Vagina (tissue), 2 donors: ENCODE data around the gene KCNC1. TPM values are rescaled to one million over a fixed set of nuclear protein-coding genes. Genes with fewer than 3 reads are reported as not detected.

Experiments used
- DNase-seq, 2 donors: peaks; one replicate each; pipeline ENCODE4 v3.0.0-alpha.2; 2017; ENCODE audit errors: extremely low spot score in 2 of 2
- H3K27ac ChIP-seq: fragments of 200-600 bp; sonication (generic); one replicate; pipeline ENCODE4 v1.5.1; 2019
- H3K27me3 ChIP-seq: fragments of 200-600 bp; sonication (generic); one replicate; pipeline ENCODE4 v1.5.1; 2019
- H3K36me3 ChIP-seq, 2 donors: fragments of 200-600 bp; sonication (generic); one replicate each; pipeline ENCODE4 v1.5.1; 2017 to 2019
- H3K4me1 ChIP-seq: fragments of 200-600 bp; sonication (generic); one replicate; pipeline ENCODE4 v1.5.1; 2019
- H3K4me3 ChIP-seq, 2 donors: fragments of 200-600 bp; sonication (generic); 1 replicate in 1 of 2; 2 replicates in 1 of 2; pipeline ENCODE4 v1.5.1; 2016 to 2019
- H3K9me3 ChIP-seq: fragments of 200-600 bp; sonication (generic); one replicate; pipeline ENCODE4 v1.5.1; 2019
- CTCF ChIP-seq, 3 experiments: fragments of 450-650 bp in 2 of 3; fragments of 200-600 bp in 1 of 3; sonication (generic) in 1 of 3; IDR thresholded peaks; one replicate each; pipeline ENCODE4 v1.5.1; 2017 to 2019; ENCODE audit warnings: antibody characterized with exemption in 3 of 3, mild to moderate bottlenecking in 2 of 3, moderate library complexity in 2 of 3
- POLR2A ChIP-seq, 2 donors: fragments of 450-650 bp; IDR thresholded peaks; one replicate each; pipeline ENCODE4 v1.6.1; 2017; ENCODE audit warnings: antibody characterized with exemption in 2 of 2, mild to moderate bottlenecking in 2 of 2, moderate library complexity in 2 of 2
- POLR2AphosphoS5 ChIP-seq, 2 donors: sonication (generic); formaldehyde crosslinking; IDR thresholded peaks; one replicate each; pipeline ENCODE4 v1.9.0; 2017; ENCODE audit warnings: antibody characterized with exemption in 2 of 2, mild to moderate bottlenecking in 2 of 2, low read depth in 1 of 2; ENCODE audit not compliant: insufficient read depth in 1 of 2
- intact Hi-C: fragments of 100-400 bp; cut with DNase I; formaldehyde crosslinking; loops from one replicate; pipeline ENCODE4 v1.15.1; 2023
- total RNA-seq: library from RNA; depleted of rRNA; stranded (reverse); fragments of >200 nt; gene quantifications from one replicate; pipeline ENCODE4 v1.2.3, GENCODE V29; 2016

KCNC1 gene
- total RNA-seq, 1 donor from 2014 or later = 0.49 TPM

- Histone ChIP-seq H3K9me3 (no peaks in the 10 kb centered on the region), H3K4me3 (no peak overlapping the region), H3K4me1 (no peaks in the 10 kb centered on the region), H3K27me3 (no peaks in the 10 kb centered on the region), H3K27ac (no peak overlapping the region), H3K36me3 (no peaks in the 10 kb centered on the region)
- no peak for DNase-seq
- intact Hi-C loops = no loop called here
- TF ChIP-seq POLR2A (IDR thresholded peaks at IDR 0.05) (no peak), POLR2AphosphoS5 (IDR thresholded peaks at IDR 0.05; ENCODE audit: insufficient read depth in 1 of 2, low read depth in 1 of 2) (no peak), CTCF (IDR thresholded peaks at IDR 0.05) (no peak)
Observed at GRCh38 chr11:17752144-17752543, 17.6 kb downstream of the KCNC1 start.

- no peaks in the 10 kb centered on the region for H3K9me3 ChIP-seq
- intact Hi-C loops = no loop called here
- H3K36me3 ChIP-seq = no peaks in the 10 kb centered on the region
- no peaks in the 10 kb centered on the region for H3K27me3 ChIP-seq
- H3K4me1 ChIP-seq = no peaks in the 10 kb centered on the region
- DNase-seq = no peak
- TF ChIP-seq POLR2A (IDR thresholded peaks at IDR 0.05) = no peak
- TF ChIP-seq POLR2AphosphoS5 (IDR thresholded peaks at IDR 0.05; ENCODE audit: insufficient read depth in 1 of 2, low read depth in 1 of 2) = no peak
- no peak for TF ChIP-seq CTCF (IDR thresholded peaks at IDR 0.05)
- H3K4me3 ChIP-seq = no peak overlapping the region
- H3K27ac ChIP-seq = no peak overlapping the region
Observed at GRCh38 chr11:17753153-17753552, 18.6 kb downstream of the KCNC1 start.

- Histone ChIP-seq H3K27me3 (no peaks in the 10 kb centered on the region), H3K36me3 (no peaks in the 10 kb centered on the region), H3K9me3 (no peaks in the 10 kb centered on the region), H3K27ac (no peak overlapping the region), H3K4me3 (no peak overlapping the region), H3K4me1 (no peaks in the 10 kb centered on the region)
- no peak for DNase-seq
- intact Hi-C loops = no loop called here
- no peak for TF ChIP-seq POLR2AphosphoS5 (IDR thresholded peaks at IDR 0.05; ENCODE audit: insufficient read depth in 1 of 2, low read depth in 1 of 2)
Observed at GRCh38 chr11:17753641-17754040, 19.1 kb downstream of the KCNC1 start.

GRCh38 chr11:17755891-17756290 lies 21.3 kb downstream of the KCNC1 start:
- H3K9me3 ChIP-seq = no peaks in the 10 kb centered on the region
- H3K4me3 ChIP-seq = no peak overlapping the region
- intact Hi-C loops = no loop called here
- H3K27ac ChIP-seq = no peak overlapping the region
- no peaks in the 10 kb centered on the region for H3K4me1 ChIP-seq
- TF ChIP-seq POLR2A (IDR thresholded peaks at IDR 0.05) = no peak
- TF ChIP-seq POLR2AphosphoS5 (IDR thresholded peaks at IDR 0.05; ENCODE audit: insufficient read depth in 1 of 2, low read depth in 1 of 2) = no peak
- no peak for TF ChIP-seq CTCF (IDR thresholded peaks at IDR 0.05)
- no peaks in the 10 kb centered on the region for H3K36me3 ChIP-seq
- no peak for DNase-seq
- H3K27me3 ChIP-seq = no peaks in the 10 kb centered on the region

GRCh38 chr11:17760102-17761029 lies 25.8 kb downstream of the KCNC1 start:
- DNase-seq = no peak
- no peaks in the 10 kb centered on the region for H3K9me3 ChIP-seq
- no peak overlapping the region for H3K27ac ChIP-seq
- no peaks in the 10 kb centered on the region for H3K36me3 ChIP-seq
- H3K27me3 ChIP-seq = no peaks in the 10 kb centered on the region
- H3K4me3 ChIP-seq = no peak overlapping the region
- no peaks in the 10 kb centered on the region for H3K4me1 ChIP-seq
- no peak for TF ChIP-seq POLR2AphosphoS5 (IDR thresholded peaks at IDR 0.05; ENCODE audit: insufficient read depth in 1 of 2, low read depth in 1 of 2)
- peak in 1 of 3 experiments; percentile 49 for TF ChIP-seq CTCF (IDR thresholded peaks at IDR 0.05)
- no peak for TF ChIP-seq POLR2A (IDR thresholded peaks at IDR 0.05)
- intact Hi-C loops = no loop called here
